Mesendoderm (in vitro differentiated cells): ENCODE results near the gene PPFIA4.

Experiments
- DNase-seq: peaks from one replicate; pipeline ENCODE4 v3.0.0; 2013
- H2AK5ac ChIP-seq: 2 replicates; pipeline ENCODE4 v1.6.1; 2013; ENCODE audit warnings: low read length, inconsistent platforms
- H2BK120ac ChIP-seq: 2 replicates; pipeline ENCODE4 v1.6.1; 2013; ENCODE audit warnings: low read depth, mild to moderate bottlenecking, low read length, moderate library complexity, mixed read lengths
- H2BK15ac ChIP-seq: replicated peaks from 2 replicates; pipeline ENCODE4 v1.6.1; 2013; ENCODE audit warnings: low read depth, mild to moderate bottlenecking, moderate library complexity
- H2BK5ac ChIP-seq: 2 replicates; pipeline ENCODE4 v1.6.1; 2013; ENCODE audit warnings: low read length, inconsistent platforms
- H3K18ac ChIP-seq: 2 replicates; pipeline ENCODE4 v1.6.1; 2013; ENCODE audit warnings: mild to moderate bottlenecking, low read length, mixed read lengths
- H3K23ac ChIP-seq: one replicate; pipeline ENCODE4 v1.6.1; 2013; ENCODE audit warnings: low read length
- H3K27ac ChIP-seq: 2 replicates; pipeline ENCODE4 v1.5.1; 2013; ENCODE audit warnings: low read depth, mild to moderate bottlenecking, inconsistent platforms, low read length, moderate library complexity
- H3K27me3 ChIP-seq: 2 replicates; pipeline ENCODE4 v1.6.1; 2013; ENCODE audit warnings: low read length, control low read depth, mild to moderate bottlenecking, inconsistent platforms; ENCODE audit not compliant: insufficient read depth, poor library complexity
- H3K36me3 ChIP-seq: 2 replicates; pipeline ENCODE4 v1.6.1; 2013; ENCODE audit warnings: low read length, inconsistent platforms; ENCODE audit not compliant: control insufficient read depth, insufficient read depth
- H3K4ac ChIP-seq: one replicate; pipeline ENCODE4 v1.6.1; 2013; ENCODE audit warnings: low read depth, mild to moderate bottlenecking, low read length, moderate library complexity
- H3K4me1 ChIP-seq: 2 replicates; pipeline ENCODE4 v1.6.1; 2013; ENCODE audit warnings: low read depth, low read length, inconsistent platforms; ENCODE audit not compliant: control insufficient read depth
- H3K4me2 ChIP-seq: 2 replicates; pipeline ENCODE4 v1.6.1; 2013; ENCODE audit warnings: low read length
- H3K4me3 ChIP-seq: 2 replicates; pipeline ENCODE4 v1.5.1; 2013; ENCODE audit warnings: mild to moderate bottlenecking, low read length
- H3K56ac ChIP-seq: one replicate; pipeline ENCODE4 v1.6.1; 2013; ENCODE audit warnings: low read length
- H3K79me1 ChIP-seq: 2 replicates; pipeline ENCODE4 v1.6.1; 2013; ENCODE audit warnings: low read length, inconsistent platforms
- H3K79me2 ChIP-seq: 2 replicates; pipeline ENCODE4 v1.6.1; 2013; ENCODE audit warnings: mild to moderate bottlenecking, low read length; ENCODE audit not compliant: control insufficient read depth, insufficient read depth
- H3K9ac ChIP-seq: 2 replicates; pipeline ENCODE4 v1.6.1; 2013; ENCODE audit warnings: low read length, inconsistent platforms
- H4K5ac ChIP-seq: one replicate; pipeline ENCODE4 v1.6.1; 2013; ENCODE audit warnings: low read length
- H4K8ac ChIP-seq: one replicate; pipeline ENCODE4 v1.6.1; 2013; ENCODE audit warnings: low read depth, mild to moderate bottlenecking, control low read depth, low read length, moderate library complexity
- WGBS: extraction: QIAGEN DNeasy Blood & Tissue Kit; methylation state at CpG from one replicate; pipeline ENCODE4 v1.1.7; 2013; ENCODE audit warnings: low lambda C conversion rate, missing lambda C conversion rate; ENCODE audit not compliant: insufficient coverage; ENCODE audit errors: extremely low coverage; 5-methylcytosine and 5-hydroxymethylcytosine counted together

Gene PPFIA4

DNA sequence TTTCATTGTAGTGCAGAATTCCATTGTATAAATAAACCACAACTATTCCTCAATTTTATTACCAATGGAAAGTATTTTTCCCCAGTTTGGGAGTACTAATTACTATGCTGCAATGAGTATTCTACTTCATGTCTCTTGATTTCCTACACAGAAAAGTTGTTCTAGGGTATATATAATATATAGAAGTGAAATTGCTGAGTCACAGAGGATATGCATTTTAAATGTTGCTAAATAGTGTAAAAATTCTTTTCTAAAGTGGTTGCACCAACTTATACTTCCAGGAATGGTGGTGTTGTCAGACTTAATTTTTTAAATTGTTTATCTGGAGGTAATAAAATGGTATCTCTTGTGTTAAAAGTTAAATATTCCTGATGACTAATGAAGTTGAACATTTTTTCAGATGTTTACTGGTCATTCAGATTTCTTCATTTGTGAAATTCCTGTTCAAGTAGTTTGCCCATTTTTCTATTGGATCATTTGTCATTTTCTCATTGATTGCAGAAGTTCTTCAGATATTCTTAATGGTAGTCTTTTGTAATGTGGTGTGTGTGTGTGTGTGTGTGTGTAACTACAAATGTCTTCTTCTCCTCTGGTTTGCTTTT lies 78.6 kb downstream of the PPFIA4 start:
- no peak overlapping the region for H2BK120ac ChIP-seq
- H3K4ac ChIP-seq, result no peak overlapping the region
- DNase-seq, result no peak
- no peak overlapping the region for H2BK5ac ChIP-seq
- no peak overlapping the region for H3K9ac ChIP-seq
- no peak overlapping the region for H2AK5ac ChIP-seq
- no peak overlapping the region for H3K56ac ChIP-seq
- H3K4me2 ChIP-seq, result no peak overlapping the region
- H3K23ac ChIP-seq, result no peak overlapping the region
- no peaks in the 10 kb centered on the region for H3K79me2 ChIP-seq
- H3K4me3 ChIP-seq, result no peak overlapping the region
- no peaks in the 10 kb centered on the region for H3K27me3 ChIP-seq
- H4K5ac ChIP-seq, result no peak overlapping the region
- no peaks in the 10 kb centered on the region for H3K4me1 ChIP-seq
- H3K18ac ChIP-seq, result no peak overlapping the region
- no peaks in the 10 kb centered on the region for H3K79me1 ChIP-seq
- no peak overlapping the region for H3K27ac ChIP-seq
- H3K36me3 ChIP-seq, result no peaks in the 10 kb centered on the region
- H4K8ac ChIP-seq, result no peak overlapping the region
- no peak overlapping the region for H2BK15ac ChIP-seq

DNA sequence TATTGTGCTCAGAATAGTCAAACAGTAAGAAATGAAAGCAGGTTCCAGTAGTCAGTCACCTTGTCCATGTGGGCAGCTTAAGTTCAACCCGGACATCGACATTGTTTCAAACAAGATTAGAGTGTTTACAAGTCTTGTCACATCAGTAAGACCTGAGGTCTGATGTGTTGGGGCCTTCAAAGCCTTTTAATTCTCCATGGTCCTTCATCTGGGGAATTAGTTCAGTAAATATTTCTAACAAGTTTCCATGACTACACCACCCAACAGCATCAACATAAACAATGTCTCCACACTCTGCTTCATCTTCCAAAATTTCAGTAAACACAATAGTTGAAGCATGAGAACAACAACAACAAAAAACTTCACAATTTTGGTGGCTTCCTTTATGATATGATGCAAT lies 86.2 kb downstream of the PPFIA4 start:
- WGBS, result no CpG with 5 or more reads among the region's 2 CpGs
- no peak overlapping the region for H3K27ac ChIP-seq
- H3K18ac ChIP-seq, result no peak overlapping the region
- H3K4me1 ChIP-seq, result no peaks in the 10 kb centered on the region
- H3K79me1 ChIP-seq, result no peaks in the 10 kb centered on the region
- H3K23ac ChIP-seq, result no peak overlapping the region
- no peak overlapping the region for H2AK5ac ChIP-seq
- no peak overlapping the region for H3K4me3 ChIP-seq
- H3K79me2 ChIP-seq, result no peaks in the 10 kb centered on the region
- H4K5ac ChIP-seq, result no peak overlapping the region
- no peak for DNase-seq
- H3K27me3 ChIP-seq, result no peaks in the 10 kb centered on the region
- H2BK5ac ChIP-seq, result no peak overlapping the region
- no peak overlapping the region for H2BK120ac ChIP-seq
- H4K8ac ChIP-seq, result no peak overlapping the region
- H3K56ac ChIP-seq, result no peak overlapping the region
- no peak overlapping the region for H2BK15ac ChIP-seq
- no peaks in the 10 kb centered on the region for H3K36me3 ChIP-seq
- no peak overlapping the region for H3K9ac ChIP-seq
- H3K4ac ChIP-seq, result no peak overlapping the region
- H3K4me2 ChIP-seq, result no peak overlapping the region

GRCh38 chr1:203113308-203113707 lies 87.0 kb downstream of the PPFIA4 start:
- Histone ChIP-seq H3K4me2 (no peak overlapping the region), H3K27me3 (no peaks in the 10 kb centered on the region), H3K27ac (no peak overlapping the region), H4K5ac (no peak overlapping the region), H2BK5ac (no peak overlapping the region), H3K36me3 (no peaks in the 10 kb centered on the region), H3K4me1 (no peaks in the 10 kb centered on the region), H2AK5ac (no peak overlapping the region), H2BK120ac (no peak overlapping the region), H3K79me2 (no peaks in the 10 kb centered on the region), H4K8ac (no peak overlapping the region), H3K23ac (no peak overlapping the region), H3K79me1 (no peaks in the 10 kb centered on the region), H3K4me3 (no peak overlapping the region), H3K9ac (no peak overlapping the region), H3K4ac (no peak overlapping the region), H3K18ac (no peak overlapping the region), H3K56ac (no peak overlapping the region), H2BK15ac (no peak overlapping the region)
- no peak for DNase-seq
- no CpG with 5 or more reads among the region's 4 CpGs for WGBS

DNA sequence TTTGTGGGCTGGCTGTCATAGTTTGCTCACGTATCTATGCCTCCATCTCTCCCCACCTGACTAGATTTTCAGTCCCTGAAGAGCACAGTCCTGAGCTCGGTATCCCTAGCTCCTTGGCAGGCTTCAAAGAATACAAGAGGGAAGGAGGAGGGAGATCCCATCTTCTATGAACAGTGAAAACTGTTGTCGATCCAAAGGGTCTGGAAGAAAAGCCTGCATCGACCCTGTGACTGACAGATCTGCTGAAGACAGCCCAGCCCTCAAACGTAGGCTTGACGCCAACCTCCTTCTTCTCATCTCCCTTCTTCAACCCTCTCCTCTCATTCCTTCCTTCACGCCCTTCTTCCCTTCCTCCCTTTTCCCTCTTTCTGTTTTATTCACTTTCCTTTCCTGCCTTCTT lies 87.9 kb downstream of the PPFIA4 start:
- Histone ChIP-seq H3K79me2 (no peaks in the 10 kb centered on the region), H2BK120ac (no peak overlapping the region), H2BK15ac (no peak overlapping the region), H3K18ac (no peak overlapping the region), H3K56ac (no peak overlapping the region), H2AK5ac (no peak overlapping the region), H3K4me2 (no peak overlapping the region), H3K4me1 (no peaks in the 10 kb centered on the region), H4K5ac (no peak overlapping the region), H3K27ac (no peak overlapping the region), H3K36me3 (no peaks in the 10 kb centered on the region), H3K27me3 (no peaks in the 10 kb centered on the region), H3K79me1 (no peaks in the 10 kb centered on the region), H2BK5ac (no peak overlapping the region), H3K23ac (no peak overlapping the region), H4K8ac (no peak overlapping the region), H3K4ac (no peak overlapping the region), H3K9ac (no peak overlapping the region), H3K4me3 (no peak overlapping the region)
- 100% methylated on average over 2 of the region's 7 CpGs for WGBS
- no peak for DNase-seq

DNA sequence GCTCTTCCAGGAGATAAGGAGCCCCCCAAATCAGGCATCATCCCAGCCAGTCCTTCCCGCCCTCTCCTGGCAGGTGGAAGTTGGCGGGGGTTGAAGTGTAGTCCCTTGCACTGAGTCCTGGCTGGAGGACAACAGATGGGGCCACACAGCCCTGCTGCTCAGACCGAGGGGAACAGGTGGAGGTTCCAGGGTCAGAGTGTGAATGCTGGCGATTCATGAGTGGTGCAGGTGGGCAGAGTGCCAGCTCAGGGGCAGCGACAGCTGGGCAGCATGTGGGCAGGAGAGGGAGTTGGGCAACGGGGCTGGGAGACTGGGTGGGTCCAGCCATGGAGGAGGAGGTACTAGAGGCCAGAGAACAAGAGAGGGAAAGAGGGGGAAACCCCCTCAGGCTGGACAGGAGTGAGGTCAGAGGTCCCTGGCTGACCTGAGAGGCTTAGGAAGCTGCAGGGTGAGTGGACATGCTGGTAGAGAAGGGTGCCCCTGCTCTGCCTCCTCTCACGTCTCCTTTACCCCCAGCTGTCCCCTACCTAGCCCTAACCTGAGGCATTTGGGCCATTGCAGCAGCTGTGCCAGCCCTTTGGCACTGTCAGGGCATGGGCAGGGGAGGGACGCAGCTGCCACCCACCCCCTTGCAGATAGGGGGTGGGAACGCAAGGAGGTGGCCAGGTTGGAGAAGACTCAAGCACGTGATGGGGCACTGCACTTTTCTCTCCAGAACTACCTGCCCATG lies 90.0 kb downstream of the PPFIA4 start:
- no peak overlapping the region for H2BK15ac ChIP-seq
- WGBS, result no CpG with 5 or more reads among the region's 10 CpGs
- no peak overlapping the region for H3K18ac ChIP-seq
- H3K79me2 ChIP-seq, result no peaks in the 10 kb centered on the region
- H3K56ac ChIP-seq, result no peak overlapping the region
- H3K4me2 ChIP-seq, result no peak overlapping the region
- no peak overlapping the region for H3K9ac ChIP-seq
- no peak for DNase-seq
- no peak overlapping the region for H3K27ac ChIP-seq
- no peaks in the 10 kb centered on the region for H3K36me3 ChIP-seq
- no peak overlapping the region for H2BK120ac ChIP-seq
- no peak overlapping the region for H2AK5ac ChIP-seq
- no peaks in the 10 kb centered on the region for H3K4me1 ChIP-seq
- H3K23ac ChIP-seq, result no peak overlapping the region
- no peak overlapping the region for H4K8ac ChIP-seq
- no peaks in the 10 kb centered on the region for H3K79me1 ChIP-seq
- no peaks in the 10 kb centered on the region for H3K27me3 ChIP-seq
- H2BK5ac ChIP-seq, result no peak overlapping the region
- no peak overlapping the region for H4K5ac ChIP-seq
- no peak overlapping the region for H3K4me3 ChIP-seq
- H3K4ac ChIP-seq, result no peak overlapping the region
